ENCODE measurements around the gene SPATA21. TPM values are rescaled to one million over a fixed set of nuclear protein-coding genes. Genes with fewer than 3 reads are reported as not detected.
"Not testable (repeated sequence)": the region's sequence is repeated elsewhere in the genome, so short reads cannot be mapped to it uniquely, and the experiment has no call there.

Gene SPATA21
- total RNA-seq, 1 donor from 2014 or later = not detected

GRCh38 chr1:16454909-16455308 is 17.7 kb upstream of the SPATA21 start:
- ATAC-seq; DNase-seq (ENCODE audit: low spot score): not testable (repeated sequence)

GRCh38 chr1:16451841-16452528 is 14.8 kb upstream of the SPATA21 start:
- no peak for DNase-seq (ENCODE audit: low spot score)
- ATAC-seq = no peak

- DNase-seq (ENCODE audit: low spot score) = no peak
- ATAC-seq = no peak
Measured at GRCh38 chr1:16450863-16451481, 13.7 kb upstream of the SPATA21 start.

- no peak for DNase-seq (ENCODE audit: low spot score)
- ATAC-seq = no peak
Measured at GRCh38 chr1:16449666-16450065, 12.4 kb upstream of the SPATA21 start.

- ATAC-seq = no peak
- no peak for DNase-seq (ENCODE audit: low spot score)
Measured at GRCh38 chr1:16449065-16449464, 11.8 kb upstream of the SPATA21 start.

- DNase-seq (ENCODE audit: low spot score) (no peak), ATAC-seq (no peak)
Measured at GRCh38 chr1:16447641-16448040, 10.4 kb upstream of the SPATA21 start.

- DNase-seq (ENCODE audit: low spot score) = no peak
- ATAC-seq = no peak
Measured at GRCh38 chr1:16446116-16446515, 8.9 kb upstream of the SPATA21 start.

GRCh38 chr1:16445052-16445451 is 7.8 kb upstream of the SPATA21 start:
- no peak for ATAC-seq
- no peak for DNase-seq (ENCODE audit: low spot score)

GRCh38 chr1:16443975-16444770 is 6.9 kb upstream of the SPATA21 start:
- peak; percentile 14 for ATAC-seq
- no peak for DNase-seq (ENCODE audit: low spot score)

GRCh38 chr1:16442941-16443340 is 5.7 kb upstream of the SPATA21 start:
- ATAC-seq (no peak), DNase-seq (ENCODE audit: low spot score) (no peak)

- ATAC-seq = no peak
- DNase-seq (ENCODE audit: low spot score) = no peak
Measured at GRCh38 chr1:16442265-16442664, 5.0 kb upstream of the SPATA21 start.

- no peak for DNase-seq (ENCODE audit: low spot score)
- ATAC-seq = peak; percentile 7
Measured at GRCh38 chr1:16441282-16441665, 4.0 kb upstream of the SPATA21 start.

GRCh38 chr1:16440470-16441281 is 3.5 kb upstream of the SPATA21 start, which contains the start of gene NECAP2:
TSS of gene NECAP2 (plus strand) at chr1:16440724. CDS start at chr1:16440762, 38 bp downstream.
- peak; percentile 98 for ATAC-seq
- DNase-seq (ENCODE audit: low spot score) = peak; percentile 92

GRCh38 chr1:16440131-16440469 is 2.9 kb upstream of the SPATA21 start:
- ATAC-seq (no peak), DNase-seq (ENCODE audit: low spot score) (no peak)

GRCh38 chr1:16438924-16439323 is 1.7 kb upstream of the SPATA21 start:
- no peak for ATAC-seq

GRCh38 chr1:16438516-16438915 is 1.3 kb upstream of the SPATA21 start:
- no peak for DNase-seq (ENCODE audit: low spot score)
- ATAC-seq = no peak

More at GRCh38 chr1:16438924-16439323, 1.7 kb upstream of the SPATA21 start:
- DNase-seq (ENCODE audit: low spot score) = no peak

GRCh38 chr1:16434501-16434900 is 2.7 kb downstream of the SPATA21 start:
- DNase-seq (ENCODE audit: low spot score) = no peak
- ATAC-seq = no peak

GRCh38 chr1:16434007-16434406 is 3.2 kb downstream of the SPATA21 start:
- ATAC-seq (no peak), DNase-seq (ENCODE audit: low spot score) (no peak)

- ATAC-seq = peak; percentile 70
- DNase-seq (ENCODE audit: low spot score) = no peak
Measured at GRCh38 chr1:16433030-16433429, 4.2 kb downstream of the SPATA21 start.

- DNase-seq (ENCODE audit: low spot score) (no peak), ATAC-seq (no peak)
Measured at GRCh38 chr1:16430606-16431005, 6.6 kb downstream of the SPATA21 start.

All from left lobe of liver (tissue), 2 donors.